ENCODE measurements around the gene UBASH3B. TPM values are rescaled to one million over a fixed set of nuclear protein-coding genes. Genes with fewer than 3 reads are reported as not detected.

UBASH3B gene
- 3.5 and 5.8 TPM in 2 replicates for total RNA-seq

GRCh38 chr11:122655527-122656072, at the start of gene UBASH3B:
TSS of gene UBASH3B (plus strand) at chr11:122655722. CDS start at chr11:122656050, 328 bp downstream.

Other genes starting within 250 kb of the UBASH3B start
- gene CRTAM, start 182.8 kb downstream of the UBASH3B start, total RNA-seq: not detected in 2 replicates
- gene JHY, start 227.0 kb downstream of the UBASH3B start, total RNA-seq: 0.60 and 2.2 TPM in 2 replicates